Cardiac fibroblast (primary cell): Measurements from ENCODE around the gene SHISAL2A.

Experiments used
- DNase-seq, 2 donors: peaks; one replicate each; pipeline versions ENCODE4 v3.0.0 to v3.0.0-alpha.2; 2010; ENCODE audit warnings: low read depth in 2 of 2
- H3K4me3 ChIP-seq, 2 donors: replicated peaks in 1 of 2; 1 replicate in 1 of 2; 2 replicates in 1 of 2; pipeline ENCODE4 v1.5.1; 2011; ENCODE audit warnings: low read depth in 2 of 2, low read length in 2 of 2, mild to moderate bottlenecking in 2 of 2, moderate library complexity in 1 of 2
- CTCF ChIP-seq: IDR thresholded peaks from one replicate; pipeline ENCODE4 v1.5.1; 2011; ENCODE audit warnings: low read depth, mild to moderate bottlenecking, low read length, inconsistent platforms

The SHISAL2A gene

DNA sequence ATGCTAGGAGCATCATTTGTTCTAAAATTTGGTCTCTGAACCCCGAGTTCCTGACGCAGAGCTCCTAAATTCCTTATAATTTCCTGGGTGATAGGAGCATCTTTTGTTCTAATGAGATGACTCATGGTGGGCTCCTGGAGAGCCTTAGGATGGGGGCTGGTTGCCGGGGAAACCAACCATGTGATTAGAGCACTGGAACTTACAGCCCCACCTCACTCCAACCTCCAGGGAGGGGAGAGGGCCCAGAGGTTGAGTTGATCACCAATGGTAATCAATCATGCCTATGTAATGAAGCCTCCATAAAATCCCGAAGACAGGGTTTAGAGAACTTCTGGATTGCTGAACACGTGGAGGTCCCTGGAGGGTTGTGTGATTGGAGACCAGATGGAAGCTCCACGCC, 7.7 kb downstream of the SHISAL2A start:
- no peak for DNase-seq
- no peak overlapping the region for H3K4me3 ChIP-seq

GRCh38 chr1:52641307-52641706, 8.3 kb downstream of the SHISAL2A start:
- TF ChIP-seq CTCF = no peak
- no peak for DNase-seq
- H3K4me3 ChIP-seq = no peak overlapping the region

More for the DNA sequence above, 7.7 kb downstream of the SHISAL2A start:
- no peak for TF ChIP-seq CTCF

DNA sequence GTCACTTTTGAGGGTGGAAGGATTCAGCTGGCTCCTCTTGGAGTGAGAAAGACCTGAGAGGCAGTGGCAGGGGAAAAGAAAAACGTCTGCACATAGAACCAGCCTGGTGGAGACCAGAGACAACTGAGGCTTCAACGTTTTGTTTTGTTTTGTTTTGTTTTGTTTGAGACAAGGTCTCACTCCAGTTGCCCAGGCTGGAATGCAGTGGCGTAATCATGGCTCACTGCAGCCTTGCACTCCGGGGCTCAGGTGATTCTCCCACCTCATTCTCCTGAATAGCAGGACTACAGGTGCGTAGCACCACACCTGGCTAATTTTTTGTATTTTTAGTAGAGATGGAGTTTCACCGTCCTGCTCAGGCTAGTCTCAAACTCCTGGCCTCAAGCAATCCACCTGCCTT, 12.3 kb downstream of the SHISAL2A start:
- TF ChIP-seq CTCF = no peak
- no peak overlapping the region for H3K4me3 ChIP-seq
- no peak for DNase-seq

GRCh38 chr1:52651904-52652303, 18.9 kb downstream of the SHISAL2A start:
- no peak for TF ChIP-seq CTCF
- no peak for DNase-seq

GRCh38 chr1:52653207-52653849, 20.4 kb downstream of the SHISAL2A start:
- no peak for TF ChIP-seq CTCF
- DNase-seq = no peak
- H3K4me3 ChIP-seq = no peak overlapping the region

More at GRCh38 chr1:52651904-52652303, 18.9 kb downstream of the SHISAL2A start:
- no peak overlapping the region for H3K4me3 ChIP-seq

- no peak for DNase-seq
- no peak overlapping the region for H3K4me3 ChIP-seq
- TF ChIP-seq CTCF = no peak
Observed at GRCh38 chr1:52654063-52654462, 21.1 kb downstream of the SHISAL2A start.

DNA sequence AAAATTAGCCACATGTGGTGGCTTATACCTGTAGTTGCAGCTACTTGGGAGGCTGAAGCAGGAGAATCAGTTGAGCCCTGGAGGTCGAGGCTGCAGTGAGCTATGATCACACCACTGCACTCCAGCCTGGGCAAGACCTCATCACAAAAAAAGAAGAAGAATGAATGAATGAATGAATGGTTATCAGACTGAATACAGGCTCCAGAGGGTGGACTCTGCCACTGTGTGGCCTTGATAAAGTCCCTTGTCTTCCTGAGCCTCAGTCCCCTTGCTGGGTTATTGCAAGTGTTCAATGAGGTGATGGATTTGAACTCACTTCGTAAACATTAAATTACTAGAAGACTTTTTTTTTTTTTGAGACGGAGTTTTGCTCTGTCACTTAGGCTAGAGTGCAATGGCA, 24.7 kb downstream of the SHISAL2A start:
- DNase-seq = no peak
- no peak for TF ChIP-seq CTCF
- H3K4me3 ChIP-seq = no peak overlapping the region
